Trophoblast cell (in vitro differentiated cells and primary cell): ENCODE results near the gene APMAP. TPM values are rescaled to one million over a fixed set of nuclear protein-coding genes. Genes with fewer than 3 reads are reported as not detected.

Source experiments
- DNase-seq, 2 donors: peaks; one replicate each; pipeline ENCODE4 v3.0.0-alpha.2; 2016
- H2AFZ ChIP-seq: 2 replicates; pipeline ENCODE4 v1.6.1; 2013; ENCODE audit warnings: low read length, moderate library complexity, mild to moderate bottlenecking; ENCODE audit not compliant: insufficient read depth, poor library complexity
- H2AK5ac ChIP-seq: 2 replicates; pipeline ENCODE4 v1.6.1; 2013; ENCODE audit warnings: mild to moderate bottlenecking, low read length
- H2BK120ac ChIP-seq: 2 replicates; pipeline ENCODE4 v1.6.1; 2013; ENCODE audit warnings: low read length, mild to moderate bottlenecking, moderate library complexity; ENCODE audit not compliant: insufficient read depth, poor library complexity
- H2BK12ac ChIP-seq: 2 replicates; pipeline ENCODE4 v1.6.1; 2013; ENCODE audit warnings: mild to moderate bottlenecking, low read length, moderate library complexity
- H2BK5ac ChIP-seq: 2 replicates; pipeline ENCODE4 v1.6.1; 2013; ENCODE audit warnings: low read length, low read depth, moderate library complexity, mild to moderate bottlenecking; ENCODE audit not compliant: poor library complexity
- H3K14ac ChIP-seq: 2 replicates; pipeline ENCODE4 v1.6.1; 2013; ENCODE audit warnings: mild to moderate bottlenecking, low read length
- H3K18ac ChIP-seq: 2 replicates; pipeline ENCODE4 v1.6.1; 2013; ENCODE audit warnings: mild to moderate bottlenecking, low read length
- H3K23ac ChIP-seq: 2 replicates; pipeline ENCODE4 v1.6.1; 2013; ENCODE audit warnings: low read length
- H3K27ac ChIP-seq: 2 replicates; pipeline ENCODE4 v1.5.1; 2013; ENCODE audit warnings: low read depth, mild to moderate bottlenecking, inconsistent platforms, low read length, moderate library complexity
- H3K27me3 ChIP-seq: 2 replicates; pipeline ENCODE4 v1.6.1; 2013; ENCODE audit warnings: inconsistent platforms, mild to moderate bottlenecking, low read length, moderate library complexity; ENCODE audit not compliant: insufficient read depth
- H3K36me3 ChIP-seq, 2 experiments: 1 replicate in 1 of 2; 2 replicates in 1 of 2; pipeline ENCODE4 v1.6.1; 2013; ENCODE audit warnings: low read length in 2 of 2, mild to moderate bottlenecking in 2 of 2, moderate library complexity in 1 of 2; ENCODE audit not compliant: insufficient read depth in 2 of 2, control insufficient read depth in 1 of 2
- H3K4ac ChIP-seq: 2 replicates; pipeline ENCODE4 v1.6.1; 2013; ENCODE audit warnings: low read depth, mild to moderate bottlenecking, low read length, moderate library complexity
- H3K4me1 ChIP-seq, 2 experiments: 1 replicate in 1 of 2; 2 replicates in 1 of 2; pipeline ENCODE4 v1.6.1; 2013; ENCODE audit warnings: low read length in 2 of 2, mild to moderate bottlenecking in 2 of 2, moderate library complexity in 1 of 2; ENCODE audit not compliant: insufficient read depth in 2 of 2, control insufficient read depth in 1 of 2
- H3K4me2 ChIP-seq: 2 replicates; pipeline ENCODE4 v1.6.1; 2013; ENCODE audit warnings: inconsistent platforms, mild to moderate bottlenecking, low read length, moderate library complexity
- H3K4me3 ChIP-seq: 2 replicates; pipeline ENCODE4 v1.5.1; 2013; ENCODE audit warnings: mild to moderate bottlenecking, low read depth, low read length, inconsistent platforms
- H3K79me1 ChIP-seq: one replicate; pipeline ENCODE4 v1.6.1; 2013; ENCODE audit warnings: low read length
- H3K79me2 ChIP-seq: 2 replicates; pipeline ENCODE4 v1.6.1; 2013; ENCODE audit warnings: low read length, mild to moderate bottlenecking; ENCODE audit not compliant: control insufficient read depth, insufficient read depth, poor library complexity
- H3K9ac ChIP-seq: 2 replicates; pipeline ENCODE4 v1.6.1; 2013; ENCODE audit warnings: mild to moderate bottlenecking, low read length
- H3K9me3 ChIP-seq: 2 replicates; pipeline ENCODE4 v1.6.1; 2013; ENCODE audit warnings: low read depth, mild to moderate bottlenecking, control low read depth, inconsistent platforms, low read length; ENCODE audit not compliant: insufficient read depth
- H4K12ac ChIP-seq: 2 replicates; pipeline ENCODE4 v1.6.1; 2013; ENCODE audit warnings: low read depth, mild to moderate bottlenecking, low read length, moderate library complexity
- H4K8ac ChIP-seq: 2 replicates; pipeline ENCODE4 v1.6.1; 2013; ENCODE audit warnings: low read depth, mild to moderate bottlenecking, low read length, moderate library complexity
- H4K91ac ChIP-seq: one replicate; pipeline ENCODE4 v1.6.1; 2013; ENCODE audit warnings: low read depth, mild to moderate bottlenecking, low read length, moderate library complexity
- WGBS: extraction: QIAGEN DNeasy Blood & Tissue Kit; methylation state at CpG from one replicate; pipeline ENCODE4 v1.1.7; 2013; ENCODE audit warnings: missing lambda C conversion rate; ENCODE audit not compliant: insufficient read length, insufficient coverage; ENCODE audit errors: extremely low coverage; 5-methylcytosine and 5-hydroxymethylcytosine counted together
- polyA plus RNA-seq: library from polyadenylated mRNA; stranded (reverse); fragments of 200-250 nt; gene quantifications from 2 replicates; pipeline ENCODE4 v1.2.3, GENCODE V29; 2013

Gene APMAP, protein sequence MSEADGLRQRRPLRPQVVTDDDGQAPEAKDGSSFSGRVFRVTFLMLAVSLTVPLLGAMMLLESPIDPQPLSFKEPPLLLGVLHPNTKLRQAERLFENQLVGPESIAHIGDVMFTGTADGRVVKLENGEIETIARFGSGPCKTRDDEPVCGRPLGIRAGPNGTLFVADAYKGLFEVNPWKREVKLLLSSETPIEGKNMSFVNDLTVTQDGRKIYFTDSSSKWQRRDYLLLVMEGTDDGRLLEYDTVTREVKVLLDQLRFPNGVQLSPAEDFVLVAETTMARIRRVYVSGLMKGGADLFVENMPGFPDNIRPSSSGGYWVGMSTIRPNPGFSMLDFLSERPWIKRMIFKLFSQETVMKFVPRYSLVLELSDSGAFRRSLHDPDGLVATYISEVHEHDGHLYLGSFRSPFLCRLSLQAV
- 60.5 and 62.0 TPM in 2 replicates for polyA plus RNA-seq

DNA sequence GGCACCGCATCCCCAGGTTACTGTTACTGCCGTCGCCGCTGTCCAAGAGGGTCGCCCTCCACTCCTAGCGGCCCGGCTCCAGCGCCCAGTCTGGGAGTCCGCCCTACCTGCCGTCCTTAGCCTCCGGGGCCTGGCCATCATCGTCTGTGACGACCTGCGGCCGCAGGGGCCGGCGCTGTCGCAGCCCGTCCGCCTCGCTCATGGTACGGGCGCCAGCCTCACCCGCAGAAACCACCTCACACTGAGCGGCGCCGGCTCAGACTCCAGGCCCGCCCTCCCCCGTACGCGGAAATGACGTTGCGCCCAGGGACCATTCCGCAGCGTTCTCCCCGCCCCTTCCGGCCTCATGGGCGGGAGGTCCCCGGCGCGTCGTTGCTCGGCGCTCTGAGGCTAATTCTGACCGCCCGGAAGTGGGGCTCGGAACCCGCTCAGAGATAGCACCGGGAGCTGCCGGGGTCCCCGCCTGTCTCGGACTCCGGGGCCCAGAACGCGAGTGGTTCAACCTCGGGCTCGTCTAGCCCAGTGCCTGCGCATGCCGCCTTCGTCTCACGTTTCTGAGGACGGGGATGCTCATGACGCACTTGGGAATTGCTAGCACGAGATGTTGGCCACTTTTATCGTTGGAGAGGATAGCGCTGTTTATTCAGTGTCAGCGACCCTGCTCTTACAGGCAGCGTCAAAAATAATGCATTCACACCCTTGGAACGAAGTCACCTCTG, at the start of gene APMAP:
TSS of gene APMAP (minus strand) at position 265 of the 719 bp plus-strand sequence. CDS start at position 202, 63 bp downstream.
- peak within 1 kb of the TSS; percentile 84 for H2AK5ac ChIP-seq
- peak within 1 kb of the TSS; percentile 95 for H4K8ac ChIP-seq
- peak within 1 kb of the TSS; percentile 82 for H3K14ac ChIP-seq
- peak within 1 kb of the TSS; percentile 87 for H3K9ac ChIP-seq
- no peak within 1 kb of the TSS for H3K27ac ChIP-seq
- peaks cover 7% of the 10 kb centered on the region for H3K79me2 ChIP-seq
- peak within 1 kb of the TSS; percentile 62 for H2AFZ ChIP-seq
- peak within 1 kb of the TSS; percentile 39 for H3K4ac ChIP-seq
- peak within 1 kb of the TSS; percentile 79 for H4K91ac ChIP-seq
- peak within 1 kb of the TSS; percentile 96 for H3K4me3 ChIP-seq
- H3K18ac ChIP-seq, result peak within 1 kb of the TSS; percentile 82
- peak within 1 kb of the TSS; percentile 51 for H4K12ac ChIP-seq
- no peaks in the 10 kb centered on the region for H3K27me3 ChIP-seq
- H3K9me3 ChIP-seq, result no peaks in the 10 kb centered on the region
- peaks cover 0 to 2% of the 10 kb centered on the region in 2 experiments for H3K36me3 ChIP-seq
- peak; percentile 97 to 99 for DNase-seq
- no CpG with 5 or more reads among the region's 69 CpGs for WGBS
- H3K79me1 ChIP-seq, result peaks cover 8% of the 10 kb centered on the region
- H2BK120ac ChIP-seq, result peak within 1 kb of the TSS; percentile 79
- peak within 1 kb of the TSS; percentile 0 for H2BK5ac ChIP-seq
- H3K4me2 ChIP-seq, result peak within 1 kb of the TSS; percentile 89
- H3K23ac ChIP-seq, result no peak within 1 kb of the TSS
- H2BK12ac ChIP-seq, result no peak within 1 kb of the TSS
- H3K4me1 ChIP-seq, result peaks cover 4 to 9% of the 10 kb centered on the region in 2 experiments

DNA sequence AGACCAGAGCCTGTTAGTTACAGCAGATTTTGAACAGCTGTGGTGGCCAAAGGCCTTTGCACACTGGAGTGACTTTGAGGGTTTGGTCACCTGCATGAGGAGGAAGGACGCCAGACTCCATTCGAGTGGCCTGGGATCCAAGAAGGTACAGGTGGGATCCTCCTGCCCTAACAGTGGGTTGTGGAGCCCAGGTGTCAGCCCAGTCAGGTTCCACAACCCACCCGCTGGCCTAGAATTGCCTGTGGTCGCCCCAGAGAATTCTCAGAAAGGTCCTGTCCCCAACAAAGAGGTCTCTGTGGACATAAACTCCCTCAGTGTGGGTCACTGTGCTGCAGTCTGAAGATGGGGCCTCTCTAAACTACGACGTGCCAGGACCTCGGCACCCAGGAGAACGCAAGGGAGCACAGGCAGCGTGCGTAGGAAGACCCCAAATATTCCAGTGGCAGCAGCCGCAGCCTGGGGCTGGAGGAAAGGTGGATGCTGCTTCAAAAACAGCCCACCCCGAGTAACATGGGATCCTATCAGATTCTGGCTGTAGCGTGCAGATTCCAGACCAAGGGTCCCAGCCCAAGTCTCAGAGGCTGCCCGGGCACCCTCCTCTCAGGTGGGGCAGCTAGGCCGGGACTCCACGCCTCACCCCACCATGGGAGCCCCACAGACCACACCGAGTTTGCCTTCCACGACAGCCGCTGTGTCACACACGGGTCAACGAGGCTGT, 49.4 kb upstream of the APMAP start:
- Histone ChIP-seq H3K4me3 (no peak overlapping the region), H3K79me2 (no peaks in the 10 kb centered on the region), H4K8ac (no peak overlapping the region), H2AFZ (no peak overlapping the region), H3K4me2 (no peak overlapping the region), H3K9me3 (peaks cover 1% of the 10 kb centered on the region), H3K18ac (no peak overlapping the region), H3K9ac (no peak overlapping the region), H2BK120ac (no peak overlapping the region), H4K12ac (no peak overlapping the region), H2AK5ac (no peak overlapping the region), H3K27ac (no peak overlapping the region), H3K4me1 (no peaks in the 10 kb centered on the region), H3K27me3 (no peaks in the 10 kb centered on the region), H3K36me3 (no peaks in the 10 kb centered on the region), H4K91ac (no peak overlapping the region), H2BK5ac (no peak overlapping the region), H3K79me1 (no peaks in the 10 kb centered on the region), H3K14ac (no peak overlapping the region), H3K23ac (no peak overlapping the region), H2BK12ac (no peak overlapping the region), H3K4ac (no peak overlapping the region)
- no peak for DNase-seq
- no CpG with 5 or more reads among the region's 21 CpGs for WGBS

GRCh38 chr20:25040438-25040831, 47.9 kb upstream of the APMAP start:
- Histone ChIP-seq H3K9ac (no peak overlapping the region), H3K23ac (no peak overlapping the region), H3K4ac (no peak overlapping the region), H3K14ac (no peak overlapping the region), H3K79me1 (no peaks in the 10 kb centered on the region), H3K4me2 (no peak overlapping the region), H3K79me2 (no peaks in the 10 kb centered on the region), H4K91ac (no peak overlapping the region), H2BK5ac (no peak overlapping the region), H2AK5ac (no peak overlapping the region), H2BK120ac (no peak overlapping the region), H2AFZ (no peak overlapping the region), H3K27ac (no peak overlapping the region), H3K4me3 (no peak overlapping the region), H3K4me1 (no peaks in the 10 kb centered on the region), H3K27me3 (no peaks in the 10 kb centered on the region), H4K12ac (no peak overlapping the region), H2BK12ac (no peak overlapping the region), H3K36me3 (no peaks in the 10 kb centered on the region), H4K8ac (no peak overlapping the region), H3K9me3 (peaks cover 1% of the 10 kb centered on the region), H3K18ac (no peak overlapping the region)
- DNase-seq, result no peak
- WGBS, result no CpG with 5 or more reads among the region's 6 CpGs

GRCh38 chr20:25039697-25040437, 47.3 kb upstream of the APMAP start:
- no peak for DNase-seq
- no peak overlapping the region for H2BK5ac ChIP-seq
- H3K18ac ChIP-seq, result no peak overlapping the region
- H4K12ac ChIP-seq, result no peak overlapping the region
- H3K23ac ChIP-seq, result no peak overlapping the region
- no peaks in the 10 kb centered on the region for H3K36me3 ChIP-seq
- no peaks in the 10 kb centered on the region for H3K4me1 ChIP-seq
- WGBS, result no CpG with 5 or more reads among the region's 9 CpGs
- H3K79me2 ChIP-seq, result no peaks in the 10 kb centered on the region
- no peak overlapping the region for H4K8ac ChIP-seq
- no peak overlapping the region for H2BK12ac ChIP-seq
- H2AFZ ChIP-seq, result no peak overlapping the region
- H3K14ac ChIP-seq, result no peak overlapping the region
- H3K27ac ChIP-seq, result no peak overlapping the region
- no peaks in the 10 kb centered on the region for H3K27me3 ChIP-seq
- H3K9me3 ChIP-seq, result peaks cover 1% of the 10 kb centered on the region
- H3K4me3 ChIP-seq, result no peak overlapping the region
- no peak overlapping the region for H3K4ac ChIP-seq
- H3K9ac ChIP-seq, result no peak overlapping the region
- no peak overlapping the region for H3K4me2 ChIP-seq
- H2AK5ac ChIP-seq, result no peak overlapping the region
- H3K79me1 ChIP-seq, result no peaks in the 10 kb centered on the region
- no peak overlapping the region for H2BK120ac ChIP-seq
- no peak overlapping the region for H4K91ac ChIP-seq
